DOHH2 (cell line): ENCODE measurements around the gene GCLC.

ENCODE experiments used
- EZH2phosphoT487 ChIP-seq: fragments of 200-600 bp; sonication (generic); IDR thresholded peaks from 2 replicates; pipeline ENCODE4 v1.6.1; 2017; ENCODE audit warnings: borderline replicate concordance, mild to moderate bottlenecking, antibody characterized with exemption, low read length, moderate library complexity, mixed read lengths
- TF ChIP-seq, protein P1 (sequence below): fragments of 200-600 bp; sonication (generic); IDR thresholded peaks from one replicate; pipeline ENCODE4 v1.5.1; 2014; ENCODE audit warnings: antibody characterized with exemption, mild to moderate bottlenecking, low read depth, low read length; ENCODE audit not compliant: poor library complexity, severe bottlenecking

- TF ChIP-seq, protein P1, sequence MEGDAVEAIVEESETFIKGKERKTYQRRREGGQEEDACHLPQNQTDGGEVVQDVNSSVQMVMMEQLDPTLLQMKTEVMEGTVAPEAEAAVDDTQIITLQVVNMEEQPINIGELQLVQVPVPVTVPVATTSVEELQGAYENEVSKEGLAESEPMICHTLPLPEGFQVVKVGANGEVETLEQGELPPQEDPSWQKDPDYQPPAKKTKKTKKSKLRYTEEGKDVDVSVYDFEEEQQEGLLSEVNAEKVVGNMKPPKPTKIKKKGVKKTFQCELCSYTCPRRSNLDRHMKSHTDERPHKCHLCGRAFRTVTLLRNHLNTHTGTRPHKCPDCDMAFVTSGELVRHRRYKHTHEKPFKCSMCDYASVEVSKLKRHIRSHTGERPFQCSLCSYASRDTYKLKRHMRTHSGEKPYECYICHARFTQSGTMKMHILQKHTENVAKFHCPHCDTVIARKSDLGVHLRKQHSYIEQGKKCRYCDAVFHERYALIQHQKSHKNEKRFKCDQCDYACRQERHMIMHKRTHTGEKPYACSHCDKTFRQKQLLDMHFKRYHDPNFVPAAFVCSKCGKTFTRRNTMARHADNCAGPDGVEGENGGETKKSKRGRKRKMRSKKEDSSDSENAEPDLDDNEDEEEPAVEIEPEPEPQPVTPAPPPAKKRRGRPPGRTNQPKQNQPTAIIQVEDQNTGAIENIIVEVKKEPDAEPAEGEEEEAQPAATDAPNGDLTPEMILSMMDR = no peak
- no peak for TF ChIP-seq EZH2phosphoT487
Observed at GRCh38 chr6:53591873-53592272, 47.0 kb upstream of the GCLC start.
